BJ (cell line): ENCODE results near the gene PARD3. TPM values are rescaled to one million over a fixed set of nuclear protein-coding genes. Genes with fewer than 3 reads are reported as not detected.

Experiments
- CTCF ChIA-PET: fragments of 350-600 bp; formaldehyde crosslinking; extraction: SDS; loops from one replicate; lab custom pipeline; 2021; ENCODE audit warnings: antibody characterized with exemption, inconsistent platforms; lab: Yijun Ruan, JAX
- POLR2A ChIA-PET: fragments of 300-600 bp; sonication (Branson Sonifier 250); formaldehyde crosslinking; extraction: SDS; loops from one replicate; lab custom pipeline; 2021; ENCODE audit warnings: antibody characterized with exemption; lab: Charles Lee
- DNase-seq: peaks from one replicate; pipeline ENCODE4 v3.0.0-alpha.2; 2011; ENCODE audit warnings: low read depth
- H3K27me3 ChIP-seq: 2 replicates; pipeline ENCODE4 v1.6.0; 2011; ENCODE audit warnings: low read length; ENCODE audit not compliant: control insufficient read depth, insufficient read depth
- H3K36me3 ChIP-seq: 2 replicates; pipeline ENCODE4 v1.5.1; 2011; ENCODE audit warnings: low read length; ENCODE audit not compliant: control insufficient read depth, insufficient read depth
- H3K4me3 ChIP-seq: 2 replicates; pipeline ENCODE4 v1.5.1; 2011; ENCODE audit warnings: low read depth, mild to moderate bottlenecking, control low read depth, low read length
- CTCF ChIP-seq: IDR thresholded peaks from 2 replicates; pipeline ENCODE4 v1.5.1; 2011; ENCODE audit warnings: low read depth, mild to moderate bottlenecking, control low read depth, inconsistent platforms, low read length, moderate library complexity; ENCODE audit not compliant: insufficient read depth
- polyA plus RNA-seq: library from polyadenylated mRNA; depleted of rRNA; stranded (reverse); fragments of >200 nt; gene quantifications from 2 replicates; pipeline ENCODE4 v1.2.3, GENCODE V29; 2011

PARD3 gene
- polyA plus RNA-seq, 1 experiment = 17.7 TPM

GRCh38 chr10:34762156-34762555 is 52.9 kb downstream of the PARD3 start:
- no peak for DNase-seq
- H3K27me3 ChIP-seq = no peaks in the 10 kb centered on the region
- TF ChIP-seq CTCF = no peak
- no peaks in the 10 kb centered on the region; the same call in 1 of the 2 replicates for H3K36me3 ChIP-seq
- ChIA-PET POLR2A (no interaction called here), CTCF (interaction anchor here (1.5 kb wide), 1 partner anchor 14 kb away, joined by 3 read pairs; no protein-coding TSS in a partner anchor)
- no peak overlapping the region for H3K4me3 ChIP-seq

GRCh38 chr10:34761453-34761852 is 53.6 kb downstream of the PARD3 start:
- no peaks in the 10 kb centered on the region for H3K27me3 ChIP-seq
- no peaks in the 10 kb centered on the region; the same call in 1 of the 2 replicates for H3K36me3 ChIP-seq
- TF ChIP-seq CTCF = no peak
- POLR2A ChIA-PET = no interaction called here
- H3K4me3 ChIP-seq = no peak overlapping the region
- peak; percentile 23 for DNase-seq
- CTCF ChIA-PET = no interaction called here

GRCh38 chr10:34760606-34761005 is 54.5 kb downstream of the PARD3 start:
- H3K4me3 ChIP-seq = no peak overlapping the region
- TF ChIP-seq CTCF = no peak
- no peaks in the 10 kb centered on the region for H3K27me3 ChIP-seq
- ChIA-PET POLR2A (no interaction called here), CTCF (no interaction called here)
- H3K36me3 ChIP-seq = no peaks in the 10 kb centered on the region; the same call in 1 of the 2 replicates
- no peak for DNase-seq

- no peak overlapping the region for H3K4me3 ChIP-seq
- CTCF ChIA-PET = no interaction called here
- TF ChIP-seq CTCF = no peak
- POLR2A ChIA-PET = interaction anchor here (0.5 kb wide), 1 partner anchor 23 kb away, joined by 10 read pairs; no protein-coding TSS in a partner anchor
- H3K27me3 ChIP-seq = no peaks in the 10 kb centered on the region
- no peak for DNase-seq
- H3K36me3 ChIP-seq = no peaks in the 10 kb centered on the region; the same call in 1 of the 2 replicates
These were observed 55.3 kb downstream of the PARD3 start for GRCh38 chr10:34759837-34760215.

- ChIA-PET POLR2A (interaction anchor here (0.5 kb wide), 1 partner anchor 23 kb away, joined by 10 read pairs; no protein-coding TSS in a partner anchor), CTCF (no interaction called here)
These were observed 55.8 kb downstream of the PARD3 start for GRCh38 chr10:34759161-34759836.

More at GRCh38 chr10:34759161-34759836, 55.8 kb downstream of the PARD3 start:
- no peak for TF ChIP-seq CTCF
- H3K36me3 ChIP-seq = no peaks in the 10 kb centered on the region; the same call in 1 of the 2 replicates
- no peak overlapping the region for H3K4me3 ChIP-seq
- DNase-seq = no peak
- H3K27me3 ChIP-seq = no peaks in the 10 kb centered on the region
